CD4-positive, alpha-beta memory T cell (primary cell): ENCODE results near the gene PTPRG. TPM values are rescaled to one million over a fixed set of nuclear protein-coding genes. Genes with fewer than 3 reads are reported as not detected.

Experiments
- CTCF ChIA-PET: fragments of 350-600 bp; sonication (Branson Sonifier 250); formaldehyde crosslinking; loops from one replicate; lab custom pipeline; 2021; ENCODE audit warnings: inconsistent platforms; ENCODE audit not compliant: partially characterized antibody; lab: Charles Lee
- POLR2A ChIA-PET: fragments of 350-600 bp; sonication (Branson Sonifier 250); formaldehyde crosslinking; loops from one replicate; lab custom pipeline; 2021; ENCODE audit not compliant: partially characterized antibody; lab: Charles Lee
- DNase-seq, 5 donors: peaks; one replicate each; pipeline versions ENCODE4 v3.0.0 to v3.0.0-alpha.2; 2020 to 2022; ENCODE audit warnings: mixed read lengths in 1 of 5
- H3K27ac ChIP-seq: one replicate; pipeline ENCODE4 v1.7.0; 2013; ENCODE audit warnings: low read depth, low read length
- H3K27me3 ChIP-seq: 2 replicates; pipeline ENCODE4 v1.7.0; 2013; ENCODE audit warnings: mild to moderate bottlenecking, low read length, moderate library complexity; ENCODE audit not compliant: insufficient read depth
- H3K36me3 ChIP-seq: 2 replicates; pipeline ENCODE4 v1.7.0; 2013; ENCODE audit warnings: mild to moderate bottlenecking, low read length, moderate library complexity; ENCODE audit not compliant: insufficient read depth
- H3K4me1 ChIP-seq: 2 replicates; pipeline ENCODE4 v1.7.0; 2013; ENCODE audit warnings: mild to moderate bottlenecking, low read length, moderate library complexity; ENCODE audit not compliant: insufficient read depth
- H3K4me3 ChIP-seq, 2 donors: one replicate each; pipeline ENCODE4 v1.7.0; 2013; ENCODE audit warnings: low read length in 2 of 2, mild to moderate bottlenecking in 1 of 2
- H3K9me3 ChIP-seq, 2 donors: one replicate each; pipeline ENCODE4 v1.7.0; 2013; ENCODE audit warnings: low read length in 2 of 2, control low read depth in 1 of 2; ENCODE audit not compliant: control insufficient read depth in 1 of 2
- H3K27ac Mint-ChIP-seq, 7 donors: one replicate each; pipeline ENCODE4 v1.8.0; 2020 to 2021; ENCODE audit warnings: mixed read lengths in 7 of 7, mild to moderate bottlenecking in 6 of 7, inconsistent platforms in 3 of 7, moderate library complexity in 3 of 7
- H3K27me3 Mint-ChIP-seq, 2 donors: one replicate each; pipeline ENCODE4 v1.8.0; 2020 to 2021; ENCODE audit warnings: mixed read lengths in 2 of 2
- H3K36me3 Mint-ChIP-seq, 2 donors: one replicate each; pipeline ENCODE4 v1.8.0; 2020 to 2021; ENCODE audit warnings: mixed read lengths in 2 of 2, inconsistent platforms in 1 of 2, mild to moderate bottlenecking in 1 of 2
- H3K4me1 Mint-ChIP-seq, 4 donors: one replicate each; pipeline ENCODE4 v1.8.0; 2020 to 2021; ENCODE audit warnings: mixed read lengths in 4 of 4, mild to moderate bottlenecking in 1 of 4
- H3K4me3 Mint-ChIP-seq, 8 donors: one replicate each; pipeline ENCODE4 v1.8.0; 2020 to 2021; ENCODE audit warnings: mixed read lengths in 8 of 8, mild to moderate bottlenecking in 7 of 8, moderate library complexity in 6 of 8, inconsistent platforms in 3 of 8
- H3K9me3 Mint-ChIP-seq, 8 donors: one replicate each; pipeline ENCODE4 v1.8.0; 2020 to 2021; ENCODE audit warnings: mixed read lengths in 8 of 8, mild to moderate bottlenecking in 5 of 8, inconsistent platforms in 3 of 8, moderate library complexity in 1 of 8
- intact Hi-C: fragments of 100-400 bp; cut with micrococcal nuclease; formaldehyde crosslinking; loops from one replicate; pipeline ENCODE4 v1.15.1; 2023
- polyA plus RNA-seq, 2 donors: library from polyadenylated mRNA; unstranded; fragments of 300-500 nt; fragmentation: Illumina TruSeq; gene quantifications; one replicate each; pipeline ENCODE4 v1.2.3, GENCODE V29; 2021
- total RNA-seq, 2 experiments: library from RNA; stranded (reverse); gene quantifications; one replicate each; pipeline ENCODE4 v1.2.3, GENCODE V29; 2021

The PTPRG gene
- total and polyA plus RNA-seq, 4 experiments from 2014 or later = not detected

- Histone ChIP-seq H3K4me1 (no peaks in the 10 kb centered on the region), H3K27me3 (no peaks in the 10 kb centered on the region), H3K36me3 (no peaks in the 10 kb centered on the region), H3K9me3 (no peaks in the 10 kb centered on the region), H3K27ac (no peak overlapping the region), H3K4me3 (no peak overlapping the region)
- DNase-seq = no peak
- POLR2A ChIA-PET = no interaction called here
- intact Hi-C loops = no loop called here
- Mint-ChIP-seq H3K27ac (no peak overlapping the region), H3K4me3 (no peak overlapping the region), H3K4me1 (no peaks in the 10 kb centered on the region), H3K27me3 (no peaks in the 10 kb centered on the region), H3K9me3 (no peaks in the 10 kb centered on the region), H3K36me3 (no peaks in the 10 kb centered on the region)
- CTCF ChIA-PET = no interaction called here
Measured at GRCh38 chr3:61955483-61955882, 394.1 kb downstream of the PTPRG start.

GRCh38 chr3:61956236-61956635 is 394.9 kb downstream of the PTPRG start:
- Mint-ChIP-seq H3K27me3 (no peaks in the 10 kb centered on the region), H3K4me3 (no peak overlapping the region), H3K9me3 (no peaks in the 10 kb centered on the region), H3K36me3 (no peaks in the 10 kb centered on the region), H3K4me1 (no peaks in the 10 kb centered on the region), H3K27ac (no peak overlapping the region)
- no peak overlapping the region for H3K4me3 ChIP-seq
- H3K36me3 ChIP-seq = no peaks in the 10 kb centered on the region
- H3K4me1 ChIP-seq = no peaks in the 10 kb centered on the region
- CTCF ChIA-PET = no interaction called here
- intact Hi-C loops = no loop called here
- H3K27me3 ChIP-seq = no peaks in the 10 kb centered on the region
- POLR2A ChIA-PET = no interaction called here
- no peak overlapping the region for H3K27ac ChIP-seq
- no peaks in the 10 kb centered on the region for H3K9me3 ChIP-seq
- DNase-seq = no peak

- intact Hi-C loops = no loop called here
- DNase-seq = no peak
- H3K9me3 Mint-ChIP-seq = peaks cover 0 to 3% (median 0%) of the 10 kb centered on the region in 8 donors
- no peaks in the 10 kb centered on the region for H3K27me3 ChIP-seq
- H3K4me1 Mint-ChIP-seq = no peaks in the 10 kb centered on the region
- H3K36me3 ChIP-seq = no peaks in the 10 kb centered on the region
- ChIA-PET POLR2A (no interaction called here), CTCF (no interaction called here)
- H3K27me3 Mint-ChIP-seq = no peaks in the 10 kb centered on the region
- no peaks in the 10 kb centered on the region for H3K36me3 Mint-ChIP-seq
- no peak overlapping the region for H3K4me3 ChIP-seq
- no peaks in the 10 kb centered on the region for H3K9me3 ChIP-seq
- no peaks in the 10 kb centered on the region for H3K4me1 ChIP-seq
- no peak overlapping the region for H3K4me3 Mint-ChIP-seq
- no peak overlapping the region for H3K27ac ChIP-seq
- no peak overlapping the region for H3K27ac Mint-ChIP-seq
Measured at GRCh38 chr3:61957259-61957658, 395.9 kb downstream of the PTPRG start.

DNA sequence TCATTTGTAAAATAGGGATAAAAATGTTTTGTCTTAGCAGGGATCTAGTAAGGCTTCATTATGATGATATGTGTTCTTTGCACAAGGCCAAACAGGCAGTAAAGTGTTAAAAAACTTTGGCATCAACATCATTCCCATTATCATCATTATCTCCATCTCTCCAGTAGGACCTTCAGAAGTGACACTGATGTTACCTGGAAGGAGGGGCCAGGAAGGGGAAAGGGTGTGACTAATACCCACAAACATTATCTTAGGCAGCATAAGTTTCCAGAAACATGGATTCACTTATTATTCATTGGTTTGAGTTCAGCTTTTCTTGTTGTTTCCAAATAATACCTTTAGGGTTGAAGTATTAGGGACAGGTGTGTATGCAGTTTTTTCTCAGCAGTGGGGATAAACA is 399.6 kb downstream of the PTPRG start:
- CTCF ChIA-PET = no interaction called here
- H3K27me3 Mint-ChIP-seq = no peaks in the 10 kb centered on the region
- DNase-seq = no peak
- no peak overlapping the region for H3K4me3 Mint-ChIP-seq
- POLR2A ChIA-PET = no interaction called here
- H3K4me1 Mint-ChIP-seq = no peaks in the 10 kb centered on the region
- H3K27ac Mint-ChIP-seq = no peak overlapping the region
- H3K36me3 ChIP-seq = no peaks in the 10 kb centered on the region
- intact Hi-C loops = no loop called here
- no peaks in the 10 kb centered on the region for H3K4me1 ChIP-seq
- H3K9me3 ChIP-seq = no peaks in the 10 kb centered on the region
- no peaks in the 10 kb centered on the region for H3K36me3 Mint-ChIP-seq
- H3K9me3 Mint-ChIP-seq = peaks cover 0 to 3% (median 0%) of the 10 kb centered on the region in 8 donors
- no peaks in the 10 kb centered on the region for H3K27me3 ChIP-seq
- no peak overlapping the region for H3K27ac ChIP-seq
- H3K4me3 ChIP-seq = no peak overlapping the region

DNA sequence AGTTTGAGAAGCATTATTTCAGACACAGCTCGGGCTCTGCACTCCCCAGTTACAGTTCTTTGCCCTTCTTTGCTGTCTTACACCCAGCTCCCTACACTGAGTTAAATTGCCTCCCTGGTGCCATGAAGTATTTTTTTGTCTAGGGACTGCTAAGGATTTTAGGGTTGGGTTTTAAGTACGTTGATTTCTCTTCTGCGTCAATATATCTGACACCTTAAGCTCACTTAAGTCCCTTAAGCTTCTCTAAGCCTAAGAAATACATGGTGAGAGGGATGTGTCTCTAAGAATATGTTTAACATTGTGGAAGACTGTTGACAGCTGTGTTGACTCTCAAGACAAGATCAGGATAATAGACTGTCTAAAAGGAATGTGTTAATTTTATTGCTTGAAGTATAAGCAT is 400.5 kb downstream of the PTPRG start:
- Mint-ChIP-seq H3K4me1 (no peaks in the 10 kb centered on the region), H3K9me3 (peaks cover 0 to 3% (median 0%) of the 10 kb centered on the region in 8 donors), H3K36me3 (no peaks in the 10 kb centered on the region), H3K4me3 (no peak overlapping the region), H3K27me3 (no peaks in the 10 kb centered on the region), H3K27ac (no peak overlapping the region)
- ChIA-PET CTCF (no interaction called here), POLR2A (interaction anchor here (0.6 kb wide), 1 partner anchor 14 kb away, joined by 3 read pairs; no protein-coding TSS in a partner anchor)
- Histone ChIP-seq H3K4me1 (no peaks in the 10 kb centered on the region), H3K4me3 (no peak overlapping the region), H3K27ac (no peak overlapping the region), H3K9me3 (no peaks in the 10 kb centered on the region), H3K36me3 (no peaks in the 10 kb centered on the region), H3K27me3 (no peaks in the 10 kb centered on the region)
- no peak for DNase-seq
- intact Hi-C loops = no loop called here

DNA sequence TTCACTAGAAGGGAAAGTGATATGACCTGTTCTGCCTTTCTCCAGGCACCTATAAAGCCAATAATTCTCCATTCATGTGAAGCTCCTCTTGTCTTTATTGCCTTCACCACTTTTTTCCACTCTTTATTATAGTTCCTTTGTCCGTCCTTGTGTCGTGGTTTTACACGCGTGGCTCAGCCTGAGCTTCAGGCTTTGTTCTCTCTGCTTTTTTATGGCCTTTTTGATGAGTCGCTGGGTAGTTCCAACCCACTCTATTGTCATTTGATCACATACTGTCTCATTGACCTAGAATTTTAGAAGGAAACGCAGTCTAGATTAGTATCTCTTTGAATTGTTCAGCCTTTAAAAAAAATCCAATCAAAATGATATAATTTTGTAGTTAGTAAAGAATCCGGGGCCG is 403.2 kb downstream of the PTPRG start:
- POLR2A ChIA-PET = no interaction called here
- H3K9me3 Mint-ChIP-seq = peaks cover 0 to 3% (median 0%) of the 10 kb centered on the region in 8 donors
- Histone ChIP-seq H3K36me3 (no peaks in the 10 kb centered on the region), H3K27ac (no peak overlapping the region), H3K4me1 (no peaks in the 10 kb centered on the region), H3K9me3 (no peaks in the 10 kb centered on the region), H3K27me3 (no peaks in the 10 kb centered on the region), H3K4me3 (no peak overlapping the region)
- H3K27me3 Mint-ChIP-seq = no peaks in the 10 kb centered on the region
- H3K4me3 Mint-ChIP-seq = no peak overlapping the region
- intact Hi-C loops = no loop called here
- no peak overlapping the region for H3K27ac Mint-ChIP-seq
- H3K36me3 Mint-ChIP-seq = no peaks in the 10 kb centered on the region
- CTCF ChIA-PET = no interaction called here
- no peaks in the 10 kb centered on the region for H3K4me1 Mint-ChIP-seq
- no peak for DNase-seq

DNA sequence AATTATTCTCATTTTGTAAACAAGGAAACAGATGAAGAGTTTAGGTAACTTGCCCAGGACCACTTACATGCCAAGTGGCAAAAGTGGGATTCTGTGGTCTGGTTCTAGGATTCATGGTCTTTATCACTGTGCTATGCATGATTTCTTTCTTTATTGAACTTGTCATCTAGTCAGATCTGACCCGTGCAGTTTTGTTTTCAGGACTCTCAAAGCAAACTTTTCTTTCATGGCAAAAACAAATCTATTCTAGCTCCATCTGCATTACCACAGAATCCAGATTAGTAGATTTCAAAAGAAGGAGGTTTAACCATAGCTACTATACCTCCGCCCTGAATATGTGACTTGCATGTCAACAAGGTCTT is 404.4 kb downstream of the PTPRG start:
- Mint-ChIP-seq H3K36me3 (no peaks in the 10 kb centered on the region), H3K27me3 (no peaks in the 10 kb centered on the region), H3K9me3 (peaks cover 0 to 3% (median 0%) of the 10 kb centered on the region in 8 donors), H3K27ac (no peak overlapping the region), H3K4me1 (no peaks in the 10 kb centered on the region), H3K4me3 (no peak overlapping the region)
- no peaks in the 10 kb centered on the region for H3K4me1 ChIP-seq
- no peaks in the 10 kb centered on the region for H3K36me3 ChIP-seq
- POLR2A ChIA-PET = no interaction called here
- H3K27me3 ChIP-seq = no peaks in the 10 kb centered on the region
- no peaks in the 10 kb centered on the region for H3K9me3 ChIP-seq
- no peak overlapping the region for H3K4me3 ChIP-seq
- DNase-seq = no peak
- intact Hi-C loops = no loop called here
- CTCF ChIA-PET = interaction anchor here (1.0 kb wide), 1 partner anchor 15 kb away, joined by 3 read pairs; no protein-coding TSS in a partner anchor
- H3K27ac ChIP-seq = no peak overlapping the region

DNA sequence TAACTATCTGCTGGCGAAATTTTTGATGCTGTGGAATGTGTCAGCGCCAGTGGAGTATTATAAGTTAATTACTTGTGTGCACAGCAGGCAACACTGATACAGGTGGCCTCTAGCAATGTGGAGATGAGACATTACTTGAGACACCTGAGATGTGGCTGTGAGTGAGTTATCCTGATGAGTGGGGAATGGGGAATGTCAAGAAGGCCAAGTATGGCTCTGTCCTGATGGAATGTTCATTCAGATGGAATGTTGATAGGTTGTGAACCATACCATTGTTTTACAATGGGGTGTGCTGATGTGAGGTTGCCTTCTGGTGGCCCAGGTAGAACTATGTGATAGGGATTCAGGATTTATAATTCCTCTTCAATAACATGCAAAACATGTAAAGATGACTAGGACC is 404.8 kb downstream of the PTPRG start:
- ChIA-PET POLR2A (no interaction called here), CTCF (no interaction called here)
- Histone ChIP-seq H3K27me3 (no peaks in the 10 kb centered on the region), H3K9me3 (no peaks in the 10 kb centered on the region), H3K4me3 (no peak overlapping the region), H3K4me1 (no peaks in the 10 kb centered on the region), H3K27ac (no peak overlapping the region), H3K36me3 (no peaks in the 10 kb centered on the region)
- H3K4me1 Mint-ChIP-seq = no peaks in the 10 kb centered on the region
- no peak for DNase-seq
- intact Hi-C loops = no loop called here
- no peak overlapping the region for H3K4me3 Mint-ChIP-seq
- H3K27me3 Mint-ChIP-seq = no peaks in the 10 kb centered on the region
- H3K36me3 Mint-ChIP-seq = no peaks in the 10 kb centered on the region
- peaks cover 0 to 3% (median 0%) of the 10 kb centered on the region in 8 donors for H3K9me3 Mint-ChIP-seq
- H3K27ac Mint-ChIP-seq = no peak overlapping the region
